ENCODE results near the gene CAMKK1.

Gene CAMKK1

GRCh38 chr17:3896968-3897235 is 4.0 kb upstream of the CAMKK1 start:
- Histone ChIP-seq H3K4me1 (ENCODE audit: low read depth, poor library complexity, severe bottlenecking) (peaks cover 4% of the 10 kb centered on the region), H3K4me3 (IDR thresholded peaks at IDR 0.05; ENCODE audit: insufficient read depth, low read depth, low read length) (no peak overlapping the region), H2AFZ (ENCODE audit: low read depth) (no peak overlapping the region), H3K27me3 (ENCODE audit: insufficient read depth, low read depth) (peaks cover 3% of the 10 kb centered on the region; the same call in 1 of the 2 replicates), H3K27ac (no peak overlapping the region), H4K20me1 (ENCODE audit: insufficient read depth) (no peaks in the 10 kb centered on the region), H3K4me2 (no peak overlapping the region), H3K9ac (no peak overlapping the region), H3K36me3 (ENCODE audit: insufficient read depth) (no peaks in the 10 kb centered on the region), H3K79me2 (ENCODE audit: insufficient read depth, low read depth) (no peaks in the 10 kb centered on the region)
- TF ChIP-seq CTCF (conservative IDR thresholded peaks at IDR 0.05; ENCODE audit: low read depth, low read length): no peak

GRCh38 chr17:3896108-3896967 is 3.5 kb upstream of the CAMKK1 start:
- peaks cover 3% of the 10 kb centered on the region; the same call in 1 of the 2 replicates for H3K27me3 ChIP-seq (ENCODE audit: insufficient read depth, low read depth)
- H3K36me3 ChIP-seq (ENCODE audit: insufficient read depth): no peaks in the 10 kb centered on the region
- TF ChIP-seq CTCF (conservative IDR thresholded peaks at IDR 0.05; ENCODE audit: low read depth, low read length): no peak
- no peak overlapping the region for H3K4me2 ChIP-seq
- H3K27ac ChIP-seq: no peak overlapping the region
- H3K4me3 ChIP-seq (IDR thresholded peaks at IDR 0.05; ENCODE audit: insufficient read depth, low read depth, low read length): no peak overlapping the region
- H4K20me1 ChIP-seq (ENCODE audit: insufficient read depth): no peaks in the 10 kb centered on the region
- no peak overlapping the region for H2AFZ ChIP-seq (ENCODE audit: low read depth)
- H3K79me2 ChIP-seq (ENCODE audit: insufficient read depth, low read depth): no peaks in the 10 kb centered on the region
- peaks cover 4% of the 10 kb centered on the region for H3K4me1 ChIP-seq (ENCODE audit: low read depth, poor library complexity, severe bottlenecking)
- H3K9ac ChIP-seq: no peak overlapping the region

GRCh38 chr17:3895354-3895753 is 2.5 kb upstream of the CAMKK1 start:
- Histone ChIP-seq H3K27ac (no peak overlapping the region), H3K4me1 (ENCODE audit: low read depth, poor library complexity, severe bottlenecking) (peaks cover 4% of the 10 kb centered on the region), H3K79me2 (ENCODE audit: insufficient read depth, low read depth) (no peaks in the 10 kb centered on the region), H4K20me1 (ENCODE audit: insufficient read depth) (no peaks in the 10 kb centered on the region), H2AFZ (ENCODE audit: low read depth) (no peak overlapping the region), H3K9ac (no peak overlapping the region), H3K4me2 (no peak overlapping the region), H3K27me3 (ENCODE audit: insufficient read depth, low read depth) (no peaks in the 10 kb centered on the region), H3K36me3 (ENCODE audit: insufficient read depth) (no peaks in the 10 kb centered on the region), H3K4me3 (IDR thresholded peaks at IDR 0.05; ENCODE audit: insufficient read depth, low read depth, low read length) (no peak overlapping the region)
- TF ChIP-seq CTCF (conservative IDR thresholded peaks at IDR 0.05; ENCODE audit: low read depth, low read length): no peak

GRCh38 chr17:3894911-3895343 is 2.1 kb upstream of the CAMKK1 start:
- H3K4me2 ChIP-seq: no peak overlapping the region
- H2AFZ ChIP-seq (ENCODE audit: low read depth): no peak overlapping the region
- H3K4me1 ChIP-seq (ENCODE audit: low read depth, poor library complexity, severe bottlenecking): peaks cover 4% of the 10 kb centered on the region
- H3K36me3 ChIP-seq (ENCODE audit: insufficient read depth): no peaks in the 10 kb centered on the region
- H3K79me2 ChIP-seq (ENCODE audit: insufficient read depth, low read depth): no peaks in the 10 kb centered on the region
- no peaks in the 10 kb centered on the region for H3K27me3 ChIP-seq (ENCODE audit: insufficient read depth, low read depth)
- H3K27ac ChIP-seq: no peak overlapping the region
- TF ChIP-seq CTCF (conservative IDR thresholded peaks at IDR 0.05; ENCODE audit: low read depth, low read length): no peak
- no peak overlapping the region for H3K4me3 ChIP-seq (IDR thresholded peaks at IDR 0.05; ENCODE audit: insufficient read depth, low read depth, low read length)
- H4K20me1 ChIP-seq (ENCODE audit: insufficient read depth): no peaks in the 10 kb centered on the region
- no peak overlapping the region for H3K9ac ChIP-seq

Measured in KMS-11 (cell line).